ENCODE measurements around the gene MMP21. TPM values are rescaled to one million over a fixed set of nuclear protein-coding genes. Genes with fewer than 3 reads are reported as not detected.

Gene MMP21
- total RNA-seq, 1 experiment from 2014 or later: not detected

DNA sequence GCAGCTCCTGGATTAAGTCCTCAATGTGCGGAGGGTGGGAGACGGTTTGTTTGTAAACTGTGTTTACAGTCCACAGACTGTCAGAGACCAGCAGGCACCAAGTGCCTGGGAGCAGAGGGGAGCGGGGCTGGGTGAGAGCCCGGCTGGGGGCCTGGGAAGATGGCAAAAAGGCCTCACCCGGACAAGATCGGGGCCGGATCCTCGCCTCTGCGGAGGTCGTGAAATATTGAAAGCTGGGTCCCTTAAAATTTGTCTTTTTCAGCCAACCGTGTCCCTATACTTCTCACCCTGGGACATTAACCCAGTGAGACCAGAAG is 2.8 kb downstream of the MMP21 start:
- no peak for DNase-seq (ENCODE audit: low read depth, low spot score)
- in situ Hi-C loops (cut with HindIII; ENCODE audit: low pct_unique_long_range_greater_than_20kb, low sequenced_read_pairs): no loop called here

DNA sequence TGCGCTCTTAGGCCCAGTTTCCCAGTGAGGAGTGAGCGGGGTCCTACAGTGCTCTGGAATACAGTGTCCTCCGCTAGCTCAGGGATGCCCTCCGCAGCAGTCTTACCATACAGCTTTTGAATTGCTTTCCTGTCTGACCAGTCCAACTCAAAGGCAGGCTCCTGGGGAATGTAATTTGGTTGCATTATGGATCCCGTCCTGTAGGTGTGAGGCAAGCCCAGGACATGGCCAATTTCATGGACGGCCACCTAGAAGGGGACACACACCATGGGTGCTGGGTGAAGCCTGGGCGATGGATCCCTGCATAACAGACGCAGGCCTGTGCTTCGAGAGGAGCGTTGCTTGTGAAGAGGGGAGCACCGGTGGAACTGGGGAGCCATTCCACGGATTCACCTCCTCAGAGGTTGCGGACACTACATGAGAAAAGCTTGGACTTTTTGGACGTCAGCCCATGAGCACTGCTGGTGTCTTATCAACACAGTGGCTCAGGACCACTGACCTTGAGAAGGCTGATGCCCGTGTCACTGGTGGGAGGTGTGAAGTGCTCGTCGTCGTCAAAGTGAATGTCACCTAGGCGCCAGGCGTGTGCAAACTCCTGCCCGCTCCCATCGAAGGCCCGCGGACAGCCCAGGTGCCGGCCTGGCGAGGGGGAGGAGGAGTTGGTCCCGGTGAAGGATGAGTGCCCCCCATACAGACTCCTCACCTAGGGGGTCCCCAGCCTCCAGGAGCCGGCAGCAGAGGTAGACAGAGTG is 3.3 kb downstream of the MMP21 start:
- in situ Hi-C loops (cut with HindIII; ENCODE audit: low pct_unique_long_range_greater_than_20kb, low sequenced_read_pairs): no loop called here
- DNase-seq (ENCODE audit: low read depth, low spot score): no peak

GRCh38 chr10:125770844-125771243 is 4.8 kb downstream of the MMP21 start:
- DNase-seq (ENCODE audit: low read depth, low spot score): no peak
- in situ Hi-C loops (cut with HindIII; ENCODE audit: low pct_unique_long_range_greater_than_20kb, low sequenced_read_pairs): no loop called here

- DNase-seq (ENCODE audit: low read depth, low spot score): no peak
- in situ Hi-C loops (cut with HindIII; ENCODE audit: low pct_unique_long_range_greater_than_20kb, low sequenced_read_pairs): no loop called here
These were observed 6.4 kb downstream of the MMP21 start for GRCh38 chr10:125769175-125769574.

DNA sequence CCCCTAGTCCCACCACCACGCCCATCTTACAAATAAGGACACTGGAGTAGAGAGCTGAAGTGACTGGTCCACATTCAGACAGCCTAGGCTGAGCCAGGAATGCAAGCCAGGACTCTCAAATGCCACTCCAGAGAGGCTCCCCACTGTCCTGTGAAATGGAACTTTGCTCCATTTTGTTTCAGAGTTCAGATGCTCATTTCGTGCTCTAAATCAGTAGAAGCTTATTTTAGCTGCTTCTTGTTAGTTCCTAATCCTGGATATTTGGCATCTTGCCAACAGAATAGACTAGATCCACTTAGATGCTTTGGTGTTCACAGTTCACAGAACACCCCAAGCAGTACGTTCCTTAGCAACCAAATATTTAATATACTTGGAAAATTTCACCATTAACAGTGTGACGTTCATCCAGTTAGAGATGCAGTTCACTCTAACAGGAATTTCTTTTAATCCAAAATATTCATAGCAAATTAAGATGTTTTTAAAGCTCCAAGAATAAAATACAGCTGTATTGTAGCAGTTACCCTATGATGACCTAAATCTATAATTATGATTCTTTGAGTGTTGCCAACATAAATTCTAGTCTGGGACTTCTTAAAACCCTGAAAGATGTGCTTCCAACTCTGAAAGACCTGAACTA is 7.3 kb downstream of the MMP21 start:
- DNase-seq (ENCODE audit: low read depth, low spot score): no peak
- in situ Hi-C loops (cut with HindIII; ENCODE audit: low pct_unique_long_range_greater_than_20kb, low sequenced_read_pairs): no loop called here

DNA sequence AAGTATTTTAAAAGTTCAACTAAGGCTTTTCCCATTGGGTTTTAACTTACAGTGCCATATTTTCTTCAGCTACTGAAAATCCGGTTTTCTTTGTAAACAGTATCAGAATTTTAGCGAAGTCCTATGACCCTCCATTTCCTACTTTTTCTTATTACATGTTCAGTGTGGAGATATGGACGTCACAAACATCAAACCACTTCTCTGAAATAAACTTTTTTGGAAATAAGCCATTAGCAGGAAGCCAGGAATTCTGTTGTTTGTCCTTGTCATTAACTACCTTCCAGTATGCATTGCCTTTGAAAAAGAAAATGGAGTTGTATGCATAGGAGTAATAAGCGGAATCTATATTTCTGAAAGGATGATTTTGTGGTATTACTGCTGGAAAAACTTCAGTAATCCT is 9.1 kb downstream of the MMP21 start:
- no peak for DNase-seq (ENCODE audit: low read depth, low spot score)
- in situ Hi-C loops (cut with HindIII; ENCODE audit: low pct_unique_long_range_greater_than_20kb, low sequenced_read_pairs): no loop called here

- DNase-seq (ENCODE audit: low read depth, low spot score): no peak
- in situ Hi-C loops (cut with HindIII; ENCODE audit: low pct_unique_long_range_greater_than_20kb, low sequenced_read_pairs): no loop called here
These were observed 9.8 kb downstream of the MMP21 start for GRCh38 chr10:125765835-125766234.

GRCh38 chr10:125762692-125763648 is 12.7 kb downstream of the MMP21 start:
- in situ Hi-C loops (cut with HindIII; ENCODE audit: low pct_unique_long_range_greater_than_20kb, low sequenced_read_pairs): no loop called here
- DNase-seq (ENCODE audit: low read depth, low spot score): no peak

DNA sequence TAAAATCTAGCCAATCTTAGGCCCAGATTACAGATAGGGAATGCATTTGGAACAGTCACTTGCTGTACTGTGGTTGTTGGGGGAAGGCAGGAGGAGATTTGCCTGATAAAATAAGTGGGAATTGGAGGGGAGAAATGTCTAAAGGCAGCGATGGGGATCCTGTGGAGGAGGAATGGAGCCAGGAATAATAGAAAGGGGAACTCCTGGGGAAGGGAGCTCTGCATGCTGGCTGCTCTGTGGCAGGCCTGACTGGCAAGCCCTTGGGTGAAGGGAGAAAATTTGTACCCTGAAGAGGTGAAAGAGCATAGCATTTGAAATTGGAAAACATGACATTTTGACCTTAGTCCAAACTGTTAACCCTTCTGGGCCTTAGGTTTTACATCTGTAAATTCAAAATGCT is 13.7 kb downstream of the MMP21 start:
- in situ Hi-C loops (cut with HindIII; ENCODE audit: low pct_unique_long_range_greater_than_20kb, low sequenced_read_pairs): no loop called here
- no peak for DNase-seq (ENCODE audit: low read depth, low spot score)

DNA sequence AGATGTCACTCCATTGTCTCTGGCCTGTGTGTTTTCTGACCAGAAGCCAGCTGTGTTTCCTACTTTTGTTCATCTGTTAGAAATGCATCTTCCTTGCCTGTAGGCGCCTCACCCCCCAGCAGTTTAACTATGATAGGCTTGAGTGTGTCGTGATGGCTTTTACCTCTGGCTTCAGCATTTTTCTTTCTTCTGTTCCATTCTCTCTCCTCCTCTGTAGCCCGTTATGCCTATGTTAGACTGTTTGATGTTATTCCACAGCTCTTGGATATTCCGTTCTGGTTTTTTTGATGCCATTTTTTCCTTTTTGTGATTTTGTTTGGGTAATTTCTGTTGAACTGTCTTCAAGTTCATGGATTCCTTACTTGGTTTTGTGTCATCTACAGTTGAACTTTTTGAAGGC is 17.9 kb downstream of the MMP21 start:
- no peak for DNase-seq (ENCODE audit: low read depth, low spot score)
- in situ Hi-C loops (cut with HindIII; ENCODE audit: low pct_unique_long_range_greater_than_20kb, low sequenced_read_pairs): no loop called here

GRCh38 chr10:125756853-125757487 is 18.7 kb downstream of the MMP21 start:
- in situ Hi-C loops (cut with HindIII; ENCODE audit: low pct_unique_long_range_greater_than_20kb, low sequenced_read_pairs): no loop called here
- no peak for DNase-seq (ENCODE audit: low read depth, low spot score)

DNA sequence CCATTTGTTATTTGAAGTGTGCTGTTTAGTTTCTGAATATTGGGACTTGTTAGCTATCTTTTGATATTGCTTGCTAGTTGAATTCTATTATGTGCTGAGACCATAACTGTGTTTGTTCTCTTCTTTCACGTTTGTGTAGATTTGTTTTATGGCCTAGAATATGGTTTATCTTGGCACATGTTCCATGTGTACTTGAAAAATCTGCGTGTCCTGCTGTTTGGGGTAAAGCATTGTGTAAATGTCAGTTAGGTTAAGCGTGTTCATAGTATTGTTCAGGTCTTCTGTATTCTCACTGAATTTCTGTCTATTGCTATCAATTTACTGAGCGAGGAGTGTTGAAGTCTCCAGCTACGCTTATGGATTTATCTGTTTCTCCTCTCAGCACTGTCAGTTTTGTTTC is 19.4 kb downstream of the MMP21 start:
- no peak for DNase-seq (ENCODE audit: low read depth, low spot score)
- in situ Hi-C loops (cut with HindIII; ENCODE audit: low pct_unique_long_range_greater_than_20kb, low sequenced_read_pairs): no loop called here

GRCh38 chr10:125747417-125747816 is 28.2 kb downstream of the MMP21 start:
- no peak for DNase-seq (ENCODE audit: low read depth, low spot score)
- in situ Hi-C loops (cut with HindIII; ENCODE audit: low pct_unique_long_range_greater_than_20kb, low sequenced_read_pairs): no loop called here

GRCh38 chr10:125744909-125745308 is 30.7 kb downstream of the MMP21 start:
- no peak for DNase-seq (ENCODE audit: low read depth, low spot score)

GRCh38 chr10:125742465-125742864 is 33.2 kb downstream of the MMP21 start:
- DNase-seq (ENCODE audit: low read depth, low spot score): peak; percentile 3
- in situ Hi-C loops (cut with HindIII; ENCODE audit: low pct_unique_long_range_greater_than_20kb, low sequenced_read_pairs): no loop called here

More at GRCh38 chr10:125744909-125745308, 30.7 kb downstream of the MMP21 start:
- in situ Hi-C loops (cut with HindIII; ENCODE audit: low pct_unique_long_range_greater_than_20kb, low sequenced_read_pairs): no loop called here

- in situ Hi-C loops (cut with HindIII; ENCODE audit: low pct_unique_long_range_greater_than_20kb, low sequenced_read_pairs): no loop called here
These were observed 35.5 kb downstream of the MMP21 start for GRCh38 chr10:125739994-125740679.

DNA sequence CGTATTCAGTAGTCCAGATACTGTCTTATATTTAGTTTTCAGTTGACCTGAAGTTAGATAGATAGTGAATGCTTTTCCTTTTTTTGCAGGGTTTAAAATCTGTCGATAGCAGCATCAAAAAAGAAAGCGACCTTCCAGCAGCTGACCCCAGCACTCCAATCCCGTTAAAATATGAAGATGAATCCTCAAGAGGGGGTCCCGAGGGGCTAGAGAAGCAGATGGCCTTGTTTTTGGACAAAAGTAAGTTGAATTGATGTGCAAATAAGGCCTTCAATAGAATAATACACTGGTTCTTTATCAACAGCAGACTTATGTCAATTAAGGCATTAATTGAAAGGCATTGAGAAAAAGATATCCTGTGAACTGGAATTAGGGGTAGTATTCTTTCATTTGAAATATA is 37.4 kb downstream of the MMP21 start:
- DNase-seq (ENCODE audit: low read depth, low spot score): no peak
- in situ Hi-C loops (cut with HindIII; ENCODE audit: low pct_unique_long_range_greater_than_20kb, low sequenced_read_pairs): no loop called here

More at GRCh38 chr10:125739994-125740679, 35.5 kb downstream of the MMP21 start:
- no peak for DNase-seq (ENCODE audit: low read depth, low spot score)

Measured in SK-MEL-5 (cell line).